Retinal pigment epithelial cell (primary cell): ENCODE measurements around the gene PSMD11.
"Not testable (repeated sequence)": the region's sequence is repeated elsewhere in the genome, so short reads cannot be mapped to it uniquely, and the experiment has no call there.

Source experiments
- DNase-seq: peaks from one replicate; pipeline ENCODE4 v3.0.0-alpha.2; 2010; ENCODE audit warnings: low read depth
- H3K4me3 ChIP-seq: 2 replicates; pipeline ENCODE4 v1.5.1; 2011; ENCODE audit warnings: mild to moderate bottlenecking, low read length, control low read depth, moderate library complexity
- CTCF ChIP-seq: conservative IDR thresholded peaks from 2 replicates; pipeline ENCODE4 v1.5.1; 2011; ENCODE audit warnings: low read depth, low read length, control low read depth, inconsistent platforms

PSMD11 gene

GRCh38 chr17:32441886-32442285 lies 2.4 kb upstream of the PSMD11 start:
- no peak overlapping the region for H3K4me3 ChIP-seq
- TF ChIP-seq CTCF: no peak
- no peak for DNase-seq

- peak overlapping the region; percentile 99 for H3K4me3 ChIP-seq
- no peak for TF ChIP-seq CTCF
- no peak for DNase-seq
These were observed 446 bp upstream of the PSMD11 start for GRCh38 chr17:32443827-32444300.

DNA sequence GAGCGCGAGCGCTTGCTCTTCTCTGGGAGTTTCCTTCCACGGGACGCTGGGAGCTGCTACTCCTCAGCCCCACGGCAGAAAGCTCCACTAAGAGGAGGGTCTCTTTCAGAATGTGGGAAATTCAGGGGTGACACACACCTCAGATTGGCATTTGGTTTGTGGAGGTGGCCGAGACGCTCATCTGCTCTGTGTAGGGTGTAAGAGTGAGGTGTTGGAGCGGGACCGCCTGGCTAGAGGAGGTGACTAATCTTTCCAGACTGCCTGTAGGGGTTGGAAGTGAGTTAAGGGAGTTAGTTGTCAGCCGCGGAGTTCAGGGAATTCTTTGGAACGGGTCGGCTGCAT lies 735 bp downstream of the PSMD11 start:
- peak; percentile 35 for DNase-seq
- H3K4me3 ChIP-seq: peak overlapping the region; percentile 99
- peak; percentile 6 for TF ChIP-seq CTCF

DNA sequence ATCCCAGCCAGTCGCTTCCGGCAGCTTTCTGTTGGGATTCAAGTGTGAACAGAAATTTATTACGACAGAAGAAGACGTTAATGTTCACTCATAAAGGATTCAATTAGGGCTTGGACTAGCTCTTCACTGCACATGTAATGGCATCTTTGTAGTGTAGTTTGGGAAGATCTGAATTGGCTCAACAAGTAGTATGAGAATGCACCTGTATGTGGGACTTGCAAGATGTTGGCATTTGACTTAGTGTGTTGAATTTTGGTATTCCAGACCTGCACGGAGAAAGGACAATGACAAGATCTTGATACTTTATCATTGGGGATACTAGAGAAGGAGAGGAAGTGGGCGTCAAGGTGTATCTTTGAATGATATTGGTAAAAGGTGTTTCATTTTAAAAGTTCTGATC lies 1.2 kb downstream of the PSMD11 start:
- no peak for TF ChIP-seq CTCF
- no peak for DNase-seq
- H3K4me3 ChIP-seq: peak overlapping the region; percentile 99

GRCh38 chr17:32445971-32446370 lies 1.7 kb downstream of the PSMD11 start:
- no peak for TF ChIP-seq CTCF
- DNase-seq: no peak
- H3K4me3 ChIP-seq: peak overlapping the region; percentile 99

DNA sequence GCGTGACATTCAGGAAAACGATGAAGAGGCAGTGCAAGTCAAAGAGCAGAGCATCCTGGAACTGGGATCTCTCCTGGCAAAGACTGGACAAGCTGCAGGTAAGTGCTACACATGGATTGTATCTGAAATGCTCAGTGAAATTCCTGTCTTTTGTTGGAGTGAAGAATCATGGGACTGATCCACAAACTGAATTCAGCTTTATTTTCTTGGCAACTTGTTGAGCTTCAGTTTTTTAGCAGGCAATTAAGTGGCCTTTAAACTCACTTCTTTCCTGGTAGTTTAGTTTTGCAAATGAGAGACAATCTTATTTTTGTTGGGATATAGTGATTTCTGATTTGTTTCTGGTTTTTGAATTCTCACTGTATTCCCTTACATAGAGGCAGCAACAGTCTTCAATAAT lies 2.6 kb downstream of the PSMD11 start:
- DNase-seq: no peak
- TF ChIP-seq CTCF: no peak
- no peak overlapping the region for H3K4me3 ChIP-seq

DNA sequence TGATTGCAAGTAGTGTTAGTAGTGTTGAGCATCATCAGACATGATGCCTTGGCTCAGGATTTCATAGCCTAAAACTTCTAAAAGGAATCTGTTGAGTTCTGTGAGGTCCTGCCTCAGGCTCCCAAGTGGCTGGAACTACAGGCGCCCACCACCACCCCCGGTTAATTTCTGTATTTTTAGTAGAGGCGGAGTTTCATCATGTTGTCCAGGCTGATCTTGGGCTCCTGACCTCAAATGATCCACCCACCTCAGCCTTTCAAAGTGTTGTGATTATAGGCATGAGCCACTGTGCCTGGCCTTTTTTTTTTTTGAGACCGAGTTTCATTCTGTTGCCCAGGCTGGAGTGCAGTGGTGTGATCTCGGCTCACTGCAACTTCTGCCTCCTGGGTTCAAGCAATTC lies 5.7 kb downstream of the PSMD11 start:
- H3K4me3 ChIP-seq: no peak overlapping the region
- no peak for TF ChIP-seq CTCF
- DNase-seq: no peak

DNA sequence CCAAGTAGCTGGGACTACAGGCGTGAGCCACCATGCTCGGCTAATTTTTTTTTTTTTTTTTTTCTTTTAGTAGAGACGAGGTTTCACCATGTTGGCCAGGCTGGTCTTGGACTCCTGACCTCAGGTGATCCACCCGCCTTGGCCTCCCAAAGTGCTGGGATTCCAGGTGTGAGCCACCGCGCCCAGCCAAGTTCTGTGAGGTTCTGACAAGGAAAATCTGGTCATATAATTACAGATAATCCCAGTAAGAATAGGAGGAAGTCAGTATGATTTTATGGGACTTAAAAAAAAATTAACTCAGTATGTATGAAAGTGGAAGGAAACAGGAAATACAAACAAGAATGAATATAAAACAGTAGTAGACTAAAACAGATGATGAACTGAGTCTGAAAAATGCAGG lies 6.1 kb downstream of the PSMD11 start:
- DNase-seq, H3K4me3 ChIP-seq: not testable (repeated sequence)
